HepG2 (cell line): ENCODE measurements around the gene SLC34A3. TPM values are rescaled to one million over a fixed set of nuclear protein-coding genes. Genes with fewer than 3 reads are reported as not detected.

Experiments
- GLMP ChIP-seq: sonication (generic); formaldehyde crosslinking; IDR thresholded peaks from 2 replicates; pipeline ENCODE4 v1.9.0; 2021; ENCODE audit warnings: missing genetic modification reagents, mild to moderate bottlenecking, borderline replicate concordance
- LRRFIP1 ChIP-seq: sonication (generic); formaldehyde crosslinking; conservative IDR thresholded peaks from 2 replicates; pipeline ENCODE4 v1.4.0; 2020; ENCODE audit warnings: missing genetic modification reagents
- MXD1 ChIP-seq: sonication (generic); formaldehyde crosslinking; IDR thresholded peaks from 2 replicates; pipeline ENCODE4 v1.4.0; 2020; ENCODE audit warnings: mild to moderate bottlenecking, missing genetic modification reagents
- REST ChIP-seq, 2 experiments: IDR thresholded peaks; 2 replicates each; pipeline ENCODE4 v1.6.1; 2011 to 2012; ENCODE audit warnings: low read length in 2 of 2, borderline replicate concordance in 1 of 2, low read depth in 1 of 2, mild to moderate bottlenecking in 1 of 2, moderate library complexity in 1 of 2
- SAFB2 ChIP-seq: sonication (generic); formaldehyde crosslinking; IDR thresholded peaks from 2 replicates; pipeline ENCODE4 v1.5.1; 2020; ENCODE audit warnings: missing genetic modification reagents, low read depth, mild to moderate bottlenecking, borderline replicate concordance
- SATB2 ChIP-seq: sonication (generic); formaldehyde crosslinking; IDR thresholded peaks from 2 replicates; pipeline ENCODE4 v1.5.0; 2020; ENCODE audit warnings: missing genetic modification reagents
- ZHX2 ChIP-seq, 2 experiments: sonication (generic) in 1 of 2; formaldehyde crosslinking in 1 of 2; IDR thresholded peaks; 2 replicates each; pipeline versions ENCODE4 v1.6.1 to v1.9.0; 2014 to 2022; ENCODE audit warnings: antibody characterized with exemption in 1 of 2, borderline replicate concordance in 1 of 2, inconsistent platforms in 1 of 2, low read depth in 1 of 2, missing genetic modification reagents in 1 of 2
- polyA plus RNA-seq, 8 experiments: library from polyadenylated mRNA; depleted of rRNA in 3 of 8; stranded (reverse) in 7 of 8; unstranded in 1 of 8; fragments of >200 nt; fragmentation: Illumina TruSeq in 4 of 8; extraction: Trizol in 4 of 8; gene quantifications; 2 replicates each; pipeline versions ENCODE4 v1.2.1 to v1.2.3, GENCODE V29; 2011 to 2016; ENCODE audit warnings: low read depth in 4 of 8, missing spikeins in 1 of 8, mixed read lengths in 1 of 8; ENCODE audit not compliant: insufficient read depth in 1 of 8
- total RNA-seq, 5 experiments: library from RNA; depleted of rRNA; stranded (reverse); fragments of >200 nt; fragmentation: Illumina TruSeq; extraction: Trizol; gene quantifications; 2 replicates each; pipeline ENCODE4 v1.2.3, GENCODE V29; 2016; ENCODE audit warnings: low read depth in 1 of 5

The SLC34A3 gene
- total and polyA plus RNA-seq, 2 of the 13 experiments (the other 11 are each of a cell fraction or from before 2014, with no cell fraction given): 0.07 to 1.0 TPM

GRCh38 chr9:137200311-137201204, 30.1 kb upstream of the SLC34A3 start, which contains the start of gene TPRN (continued):
- TF ChIP-seq GLMP (CRISPR knock-in tag): no peak
- TF ChIP-seq MXD1 (CRISPR knock-in tag): peak; percentile 37; the same call in 1 of the 2 replicates
- TF ChIP-seq SATB2 (CRISPR knock-in tag): no peak
- peak in 1 of 2 experiments; percentile 73; a peak in 1 of 4 replicates for TF ChIP-seq REST (IDR thresholded peaks at IDR 0.05; ENCODE audit: borderline replicate concordance in 1 of 2, low read depth in 1 of 2, low read length in 2 of 2)
- TF ChIP-seq LRRFIP1 (CRISPR knock-in tag): no peak
- peak; percentile 63; the same call in 1 of the 2 replicates for TF ChIP-seq ZHX2 (IDR thresholded peaks at IDR 0.05; ENCODE audit: low read depth)
- TF ChIP-seq ZHX2 (CRISPR knock-in tag; IDR thresholded peaks at IDR 0.05; ENCODE audit: borderline replicate concordance): peak; percentile 22; the same call in 1 of the 2 replicates
- TF ChIP-seq SAFB2 (CRISPR knock-in tag): 0 out of 2 replicates have a peak, but pooled peaks have one; percentile 68
